NCI-H526 treated with DMSO at 0.1 percent for 48 hours (cell line): Measurements from ENCODE around the gene LRFN5.
"Not testable (repeated sequence)": the region's sequence is repeated elsewhere in the genome, so short reads cannot be mapped to it uniquely, and the experiment has no call there.

ENCODE experiments used
- DNase-seq: peaks from one replicate; lab custom pipeline; 2025; lab: John Stamatoyannopoulos, UW

The LRFN5 gene

GRCh38 chr14:41899416-41899815 is 292.7 kb downstream of the LRFN5 start:
- DNase-seq = no peak

DNA sequence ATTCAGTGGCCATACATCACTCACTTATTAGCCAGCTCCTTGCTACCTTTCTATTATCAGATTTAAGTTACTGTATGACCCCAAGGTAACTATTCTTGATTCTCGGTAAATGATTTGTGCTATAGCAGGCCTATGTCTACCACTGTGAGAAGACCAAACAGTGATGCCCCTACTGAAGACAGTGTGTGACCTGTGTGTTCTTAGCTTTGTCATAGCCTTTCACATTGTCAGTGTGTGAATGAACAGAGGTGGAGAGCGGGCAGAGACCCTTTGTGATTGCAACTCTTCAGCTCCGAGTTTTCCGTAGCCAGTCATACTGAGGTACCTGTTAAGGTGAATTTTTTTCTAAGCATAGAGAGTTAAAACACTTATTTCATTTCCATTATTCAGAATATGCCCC is 294.0 kb downstream of the LRFN5 start:
- DNase-seq = no peak

DNA sequence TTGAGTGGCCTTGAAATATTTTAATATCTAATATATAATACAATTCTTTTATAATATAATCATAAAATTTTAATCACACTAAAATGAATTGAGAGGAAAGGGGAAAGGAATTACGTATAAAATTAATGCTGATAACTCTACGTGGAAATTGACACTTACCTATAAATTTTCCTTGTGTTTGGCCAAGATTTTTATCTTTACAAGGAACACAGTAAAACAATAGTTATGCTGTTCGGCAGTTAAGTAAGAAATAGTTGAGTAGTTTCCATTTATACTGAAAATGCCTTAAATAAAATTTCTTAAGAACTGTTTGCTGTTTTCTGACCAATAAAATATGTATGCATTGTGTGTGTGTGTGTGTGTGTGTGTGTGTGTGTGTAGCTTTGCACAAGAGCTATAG is 294.4 kb downstream of the LRFN5 start:
- DNase-seq = no peak

DNA sequence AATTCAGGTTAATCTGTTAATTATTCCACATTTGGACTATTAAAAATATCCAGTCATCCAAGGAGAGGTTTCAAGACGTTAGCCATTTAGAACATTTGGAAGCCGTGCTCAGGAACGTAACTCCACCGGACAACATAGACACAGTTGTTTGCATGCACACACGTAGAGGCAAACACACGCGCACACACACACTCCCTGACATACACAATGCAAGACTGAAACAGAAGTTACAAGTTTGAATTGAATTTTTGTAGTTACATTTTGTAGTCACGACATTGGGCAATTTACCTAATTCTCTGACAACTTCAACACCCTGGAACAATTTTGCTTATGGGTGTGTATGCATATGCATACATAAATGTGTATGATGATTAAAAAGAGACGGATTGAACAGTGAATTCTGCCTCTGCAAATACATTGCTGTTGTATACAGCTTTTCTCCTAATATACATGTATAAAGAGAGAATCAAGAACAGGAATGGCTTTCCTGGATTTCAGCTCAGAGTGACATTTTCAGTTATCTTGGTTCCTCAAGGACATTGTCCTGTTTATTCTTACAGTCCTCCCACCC is 298.8 kb downstream of the LRFN5 start:
- no peak for DNase-seq

DNA sequence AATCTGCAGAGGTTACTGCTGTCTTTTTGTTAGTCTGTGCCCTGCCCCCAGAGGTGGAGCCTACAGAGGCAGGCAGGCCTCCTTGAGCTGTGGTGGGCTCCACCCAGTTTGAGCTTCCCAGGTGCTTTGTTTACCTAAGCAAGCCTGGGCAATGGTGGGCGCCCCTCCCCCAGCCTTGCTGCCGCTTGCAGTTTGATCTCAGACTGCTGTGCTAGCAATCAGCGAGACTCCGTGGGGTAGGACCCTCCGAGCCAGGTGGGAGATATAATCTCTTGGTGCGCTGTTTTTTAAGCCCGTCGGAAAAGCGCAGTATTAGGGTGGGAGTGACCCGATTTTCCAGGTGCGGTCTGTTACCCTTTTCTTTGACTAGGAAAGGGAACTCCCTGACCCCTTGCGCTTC is 304.5 kb downstream of the LRFN5 start:
- DNase-seq = not testable (repeated sequence)

DNA sequence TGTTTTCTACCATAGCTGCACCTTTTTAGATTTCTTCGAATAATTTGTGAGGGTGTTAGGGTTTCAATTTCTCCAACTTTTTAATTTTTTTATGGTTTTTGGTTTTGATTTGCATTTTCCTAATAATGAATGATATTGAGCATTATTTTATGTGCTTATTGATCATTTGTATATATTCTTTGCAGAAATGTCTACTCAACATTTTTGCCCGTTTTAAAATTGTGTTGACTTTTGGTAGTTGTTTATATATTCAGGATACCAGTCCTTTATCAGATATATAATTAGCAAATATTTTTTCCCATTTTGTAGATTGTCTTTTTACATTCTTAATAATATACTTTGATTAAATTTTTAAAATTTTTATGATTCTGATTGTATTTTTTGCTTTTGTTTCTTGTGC is 306.7 kb downstream of the LRFN5 start:
- DNase-seq = no peak

- DNase-seq = no peak
Measured at GRCh38 chr14:41915732-41916131, 309.1 kb downstream of the LRFN5 start.

- DNase-seq = no peak
Measured at GRCh38 chr14:41916313-41916712, 309.6 kb downstream of the LRFN5 start.

- no peak for DNase-seq
Measured at GRCh38 chr14:41925409-41925808, 318.7 kb downstream of the LRFN5 start.

GRCh38 chr14:41950428-41951151 is 343.9 kb downstream of the LRFN5 start:
- no peak for DNase-seq
